Activated T-cell treated with anti-CD3 and anti-CD28 coated beads for 24 hours (primary cell): Measurements from ENCODE around the gene PLCXD3.

Experiments
- DNase-seq: peaks from one replicate; pipeline ENCODE4 v3.0.0-alpha.2; 2020; ENCODE audit warnings: low read depth

PLCXD3 gene

DNA sequence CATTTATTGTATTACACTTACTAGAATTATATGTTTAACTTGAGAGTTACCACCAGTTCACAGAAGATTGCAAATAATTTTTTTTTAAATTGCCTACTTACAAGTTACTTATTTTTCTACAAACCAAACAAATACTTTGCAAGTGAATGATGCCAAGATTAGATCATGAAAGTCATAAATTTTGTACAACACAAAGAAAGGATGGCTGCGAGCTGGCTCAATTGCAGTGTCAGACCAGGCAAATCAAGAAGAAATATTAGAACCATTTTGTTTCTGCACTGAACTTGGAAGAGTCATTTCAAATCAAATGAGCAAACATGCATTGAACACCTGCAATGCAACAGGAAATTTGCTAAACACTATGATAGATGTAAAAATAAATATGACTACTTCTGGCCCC lies 97.3 kb downstream of the PLCXD3 start:
- no peak for DNase-seq

DNA sequence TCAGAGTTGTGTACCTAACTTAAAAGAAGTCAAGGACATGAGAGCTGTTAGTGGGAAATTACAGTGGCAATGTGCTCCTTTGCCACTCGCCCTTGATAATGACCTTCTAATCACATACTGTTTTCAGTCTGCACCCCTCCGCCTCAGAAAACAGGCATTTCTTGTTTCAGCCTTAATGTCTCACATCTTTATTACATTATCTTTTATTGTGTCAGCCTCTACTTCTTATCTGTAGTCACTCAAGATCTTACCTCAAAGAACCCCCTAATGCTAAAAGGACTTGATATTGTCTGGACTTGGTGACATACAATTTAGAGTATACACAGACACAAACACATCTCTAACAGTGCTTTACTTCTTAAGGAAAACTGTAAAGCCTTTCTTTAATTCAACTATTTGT lies 97.9 kb downstream of the PLCXD3 start:
- DNase-seq = no peak

DNA sequence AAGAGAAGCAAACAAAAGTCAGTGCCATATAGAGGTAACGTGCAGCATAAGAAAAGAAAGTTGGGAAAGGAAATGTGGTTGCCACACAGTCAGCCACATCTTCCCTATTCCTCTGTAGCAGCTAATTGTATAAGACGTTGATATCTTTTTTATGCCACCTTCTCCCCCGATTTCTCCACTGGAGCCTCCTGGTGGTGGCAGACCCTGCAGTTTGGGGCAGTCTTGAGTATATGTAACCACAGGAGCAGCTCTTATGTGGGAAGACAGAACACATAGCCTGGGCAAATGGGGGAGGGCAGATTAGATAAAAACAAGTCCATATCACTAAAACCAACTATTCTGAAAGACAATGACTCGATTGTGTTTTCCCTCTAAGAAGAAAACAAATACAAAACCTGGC lies 99.7 kb downstream of the PLCXD3 start:
- no peak for DNase-seq

DNA sequence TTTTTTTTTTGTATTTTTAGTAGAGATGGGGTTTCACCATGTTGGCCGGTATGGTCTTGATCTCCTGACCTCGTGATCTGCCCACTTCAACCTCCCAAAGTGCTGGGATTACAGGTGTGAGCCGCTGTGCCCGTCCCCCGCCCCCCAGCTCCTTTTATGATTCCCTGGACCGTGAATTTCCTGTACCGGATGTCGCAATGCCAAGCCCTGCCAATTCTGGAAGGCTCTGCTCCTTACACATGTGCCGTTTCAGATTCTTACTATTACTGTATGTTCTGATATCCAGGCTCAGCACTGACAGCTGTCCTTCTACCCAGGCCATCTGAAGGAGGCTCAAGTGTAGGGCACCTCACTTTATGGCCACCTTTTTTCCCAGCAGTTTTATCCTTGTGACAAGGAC lies 100.1 kb downstream of the PLCXD3 start:
- no peak for DNase-seq

DNA sequence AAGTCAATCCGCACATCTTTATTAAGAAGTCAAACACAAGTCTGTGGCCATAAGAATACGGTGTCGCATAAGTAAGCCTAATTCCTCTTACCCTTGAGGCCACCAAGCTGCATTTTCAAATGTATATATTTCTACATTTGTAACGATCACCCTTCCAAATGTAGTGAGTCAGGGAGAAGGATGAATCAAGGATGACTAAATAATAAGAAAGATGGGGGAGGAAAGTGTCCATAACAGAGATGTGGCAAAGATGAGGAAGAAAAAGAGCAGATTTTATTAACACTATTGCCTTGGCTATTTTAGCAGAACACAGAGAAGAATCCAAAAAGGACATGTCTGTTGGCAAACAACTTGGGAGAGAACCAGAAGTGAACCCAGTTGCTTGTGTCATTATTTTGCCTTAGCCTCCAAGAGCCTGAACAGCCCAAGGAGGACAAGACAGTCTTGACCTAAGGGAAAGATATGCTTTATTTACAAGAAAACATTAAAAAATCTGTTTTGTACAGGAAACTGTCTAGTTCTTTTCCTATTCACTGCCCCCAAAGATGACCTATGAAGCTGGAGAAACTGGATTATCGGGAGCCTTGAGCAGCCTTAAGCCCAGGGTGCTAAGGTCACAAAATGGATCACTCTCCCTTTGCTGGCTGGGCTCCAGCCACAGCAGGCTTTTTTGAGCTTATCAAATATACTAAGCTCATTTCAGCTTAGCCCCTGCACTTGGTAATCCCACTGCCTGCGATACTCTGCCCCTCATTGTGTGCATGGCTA lies 101.5 kb downstream of the PLCXD3 start:
- DNase-seq = no peak

DNA sequence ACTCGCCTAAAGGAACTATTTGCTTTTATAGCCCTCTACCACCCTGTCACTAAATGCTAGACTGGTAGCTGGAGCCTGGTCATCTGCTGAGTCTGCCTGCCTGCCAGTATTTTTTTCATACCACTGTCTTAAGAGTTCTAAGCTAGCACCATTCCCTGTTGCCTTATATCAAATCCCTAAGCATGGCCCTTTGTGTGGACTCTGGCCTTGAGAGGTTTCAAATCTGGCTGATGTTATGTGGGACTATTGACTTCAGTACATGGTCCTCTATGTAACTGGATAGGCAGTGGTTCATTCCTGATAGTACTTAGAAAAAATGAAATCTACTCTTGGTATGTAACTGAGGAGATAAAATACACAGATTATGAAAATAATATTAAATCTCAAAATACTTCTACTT lies 103.5 kb downstream of the PLCXD3 start:
- no peak for DNase-seq

DNA sequence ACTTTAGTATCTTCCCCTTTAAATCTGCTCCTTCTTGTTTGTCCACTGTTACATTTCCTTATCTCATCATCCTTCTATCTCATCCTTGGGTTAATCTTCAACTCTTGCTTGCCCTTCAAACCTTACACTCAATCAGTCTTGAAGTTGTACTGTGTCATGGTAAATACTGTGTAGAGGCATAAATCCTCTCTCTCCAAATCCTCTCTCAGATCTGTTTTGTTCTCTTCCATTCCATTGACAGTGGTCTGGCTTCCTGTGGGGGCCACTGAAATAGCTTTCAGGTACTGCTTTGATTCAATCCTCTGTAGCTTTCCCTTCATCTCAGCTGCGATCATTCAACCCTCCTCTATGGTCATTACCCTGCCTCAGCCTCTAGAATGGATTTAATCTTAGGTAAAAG lies 104.0 kb downstream of the PLCXD3 start:
- DNase-seq = no peak

DNA sequence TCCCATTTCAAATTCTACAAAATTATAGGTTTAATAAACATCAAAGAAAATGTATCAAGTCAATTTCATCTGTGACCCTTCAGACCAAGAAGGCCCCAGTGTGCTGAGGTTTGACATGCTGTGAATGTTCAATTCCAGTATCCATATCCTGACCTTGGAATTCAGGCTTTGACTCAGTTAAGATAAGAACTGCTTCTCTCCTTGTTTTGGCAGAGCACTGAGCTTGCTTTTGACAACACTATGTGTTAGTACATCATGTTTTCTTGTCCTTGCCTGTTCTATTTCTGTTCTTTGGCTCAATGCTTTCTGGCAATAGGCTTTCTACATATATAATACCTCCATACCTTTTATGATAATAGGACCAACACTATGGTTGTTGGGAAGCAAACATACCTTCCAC lies 105.6 kb downstream of the PLCXD3 start:
- DNase-seq = no peak

DNA sequence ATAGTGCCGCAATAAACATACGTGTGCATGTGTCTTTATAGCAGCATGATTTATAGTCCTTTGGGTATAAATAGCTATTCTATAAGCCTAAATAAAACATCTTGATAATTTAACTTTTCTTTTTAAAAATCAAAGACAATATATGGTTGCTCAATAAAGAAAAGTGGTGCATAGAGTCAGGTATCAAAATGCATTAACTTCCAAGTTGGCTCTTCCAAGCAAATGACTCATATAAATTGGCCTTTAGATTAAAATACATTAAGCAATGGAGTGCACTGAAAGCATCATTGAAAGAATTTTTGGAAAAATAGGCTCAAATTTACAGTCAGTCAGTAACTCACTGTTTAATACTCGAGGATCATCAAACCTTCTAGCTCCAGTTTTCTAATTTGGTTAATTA lies 106.6 kb downstream of the PLCXD3 start:
- DNase-seq = no peak

DNA sequence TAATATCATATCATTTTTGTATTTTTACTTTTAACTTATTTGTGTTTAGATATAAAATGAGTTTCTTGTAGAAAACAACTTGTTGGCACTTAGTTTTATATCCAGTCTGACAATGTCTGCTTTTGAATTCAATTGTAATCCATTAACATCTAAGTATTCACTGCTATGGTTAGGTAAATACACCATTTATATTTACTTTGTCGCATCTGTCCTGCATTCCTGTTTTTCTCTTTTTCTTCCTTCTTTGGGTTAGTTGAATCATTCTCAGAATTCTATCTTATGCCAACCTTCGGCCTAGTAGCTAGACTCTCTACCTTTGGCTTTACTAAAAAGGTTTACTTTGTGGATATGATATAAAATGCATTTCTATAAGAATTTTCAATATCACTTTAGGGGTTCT lies 107.6 kb downstream of the PLCXD3 start:
- DNase-seq = no peak

DNA sequence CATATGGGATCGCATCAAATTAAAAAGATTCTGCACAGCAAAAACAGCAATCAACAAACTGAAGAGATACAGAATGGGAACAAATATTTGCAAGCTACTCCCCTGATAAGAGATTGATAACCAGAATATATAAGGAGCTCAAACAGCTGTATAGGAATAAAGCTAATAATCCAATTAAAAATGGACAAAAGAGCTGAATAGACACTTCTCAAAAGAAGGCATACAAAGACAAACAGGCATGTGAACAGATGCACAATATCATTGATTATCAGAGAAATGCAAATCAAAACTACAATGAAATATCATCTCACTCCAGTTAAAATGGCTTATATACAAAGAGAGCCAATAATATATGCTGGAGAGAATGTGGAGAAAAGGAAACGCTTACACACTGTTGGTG lies 110.6 kb downstream of the PLCXD3 start:
- no peak for DNase-seq

DNA sequence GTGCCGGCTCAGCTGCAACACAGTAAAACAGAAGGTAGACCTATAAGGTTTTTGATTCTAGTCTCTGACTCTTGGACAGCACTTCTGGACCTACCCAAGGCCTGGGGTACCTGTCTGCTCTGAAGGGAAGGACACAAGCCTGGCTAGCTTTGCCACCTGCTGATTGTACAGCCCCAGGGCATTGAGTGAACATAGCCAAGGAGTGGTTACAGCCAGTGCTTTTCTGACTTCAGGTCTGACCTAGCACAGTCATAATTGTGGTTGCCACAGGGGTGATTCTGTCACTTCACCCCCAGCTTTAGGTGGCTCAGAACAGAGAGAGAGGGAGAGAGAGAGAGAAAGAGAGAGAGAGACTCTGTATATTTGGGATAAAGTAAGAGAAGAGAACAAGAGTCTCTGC lies 118.4 kb downstream of the PLCXD3 start:
- no peak for DNase-seq

DNA sequence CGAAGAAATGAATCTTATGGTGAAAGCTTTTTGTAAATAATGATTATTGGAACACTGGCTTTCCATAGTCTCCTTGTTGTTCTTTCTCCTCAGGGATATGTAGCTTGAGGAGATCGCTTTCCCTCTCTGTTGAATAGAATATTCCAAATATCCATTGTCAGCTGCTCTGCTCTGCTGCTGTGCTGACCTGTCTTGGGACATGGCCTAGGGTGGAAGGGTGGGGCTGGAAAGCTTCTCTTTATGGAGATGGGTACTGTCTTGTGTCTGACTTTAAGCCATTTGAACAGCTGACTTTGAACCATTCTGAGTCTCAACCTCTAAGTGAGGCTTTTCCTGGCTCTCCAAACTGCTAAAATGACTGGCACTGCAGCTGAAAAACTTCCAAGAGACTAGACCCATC lies 135.8 kb downstream of the PLCXD3 start:
- no peak for DNase-seq

DNA sequence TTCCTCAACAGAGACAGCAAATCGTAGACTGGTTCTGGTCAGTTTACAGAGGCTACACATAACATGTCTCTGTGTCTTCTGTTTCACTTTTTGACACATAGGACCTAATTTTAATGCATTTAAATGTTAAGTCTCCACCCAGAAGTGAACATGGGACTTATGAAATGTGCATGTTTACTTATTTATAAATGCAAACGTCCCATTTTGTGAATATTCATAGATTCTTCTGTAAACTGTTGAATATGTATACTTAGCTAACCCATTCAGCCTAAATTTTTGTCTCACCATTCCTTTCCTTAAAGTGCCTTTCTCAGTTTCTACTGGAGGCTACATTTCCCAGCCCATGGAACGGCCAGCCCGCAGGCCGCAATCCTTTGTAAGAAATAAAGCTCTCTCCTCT lies 137.2 kb downstream of the PLCXD3 start:
- no peak for DNase-seq

DNA sequence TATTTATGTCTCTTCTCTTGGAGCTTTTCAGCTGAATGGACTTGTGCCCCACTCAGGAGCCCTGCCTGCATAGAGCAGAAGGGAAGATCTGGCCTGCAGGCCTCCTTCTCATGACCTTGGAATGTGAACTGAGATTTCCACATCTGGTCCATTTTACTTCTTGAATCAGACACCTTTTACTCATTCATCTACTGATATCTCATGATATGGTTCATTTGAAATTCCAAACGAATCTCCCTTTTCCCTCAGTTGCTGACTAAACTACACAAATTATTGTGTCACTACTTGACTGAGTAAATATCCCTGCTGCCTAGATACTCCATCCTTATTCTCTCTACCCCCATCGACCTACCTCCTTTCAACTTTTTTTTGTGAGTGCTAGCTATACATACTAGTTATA lies 138.7 kb downstream of the PLCXD3 start:
- DNase-seq = no peak

DNA sequence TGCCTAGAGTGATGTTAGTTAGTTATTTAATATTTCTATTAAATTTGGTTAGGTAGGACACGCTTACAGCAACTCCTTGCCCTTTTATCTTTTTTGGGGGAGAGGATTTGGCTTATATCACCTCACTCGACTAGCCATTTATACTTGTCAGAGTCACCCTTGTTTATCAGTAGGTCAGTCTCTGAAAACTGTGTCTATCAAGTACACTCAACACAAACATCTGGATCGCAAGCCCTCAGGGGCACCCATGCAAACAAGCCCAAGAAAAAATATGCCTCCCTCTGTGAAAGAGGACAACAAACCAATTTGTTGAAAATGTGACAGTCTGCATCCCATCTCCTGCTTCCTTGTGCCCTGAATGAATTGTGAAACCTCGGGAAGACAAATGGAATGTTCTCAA lies 139.9 kb downstream of the PLCXD3 start:
- DNase-seq = no peak

DNA sequence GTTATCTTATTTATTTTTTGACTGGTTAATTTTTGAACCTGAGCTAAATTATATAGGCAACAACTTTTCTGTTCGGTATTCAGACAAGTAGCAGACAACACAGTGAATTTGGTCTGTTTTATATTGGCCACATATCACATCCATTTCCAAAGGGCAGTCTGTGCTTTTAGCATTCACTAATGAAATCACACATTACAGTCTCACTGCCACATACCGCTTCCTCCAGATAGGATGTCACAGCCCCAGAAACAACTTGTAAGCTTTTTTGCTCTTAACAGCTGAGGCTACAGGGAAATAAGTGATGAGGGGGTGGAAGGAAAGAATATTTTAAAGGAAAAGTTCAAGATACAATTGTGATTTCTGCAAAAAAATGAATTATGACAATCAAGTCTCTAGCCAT lies 140.6 kb downstream of the PLCXD3 start:
- no peak for DNase-seq

DNA sequence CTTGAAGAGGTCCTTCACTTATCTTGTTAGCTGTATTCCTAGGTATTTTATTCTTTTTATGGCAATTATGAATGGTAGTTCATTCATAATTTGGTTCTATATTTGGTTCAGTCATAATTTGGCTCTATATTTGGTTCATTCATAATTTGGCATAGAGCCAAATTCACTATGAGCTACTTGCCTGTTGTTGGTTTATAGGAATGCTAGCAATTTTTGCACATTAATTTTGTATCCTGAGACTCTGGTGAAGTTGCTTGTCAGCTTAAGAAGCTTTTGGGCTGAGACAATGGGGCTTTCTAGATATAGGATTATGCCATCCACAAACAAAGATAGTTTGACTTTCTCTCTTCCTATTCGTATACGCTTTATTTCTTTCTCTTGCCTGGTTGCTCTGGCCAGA lies 142.2 kb downstream of the PLCXD3 start:
- DNase-seq = no peak

DNA sequence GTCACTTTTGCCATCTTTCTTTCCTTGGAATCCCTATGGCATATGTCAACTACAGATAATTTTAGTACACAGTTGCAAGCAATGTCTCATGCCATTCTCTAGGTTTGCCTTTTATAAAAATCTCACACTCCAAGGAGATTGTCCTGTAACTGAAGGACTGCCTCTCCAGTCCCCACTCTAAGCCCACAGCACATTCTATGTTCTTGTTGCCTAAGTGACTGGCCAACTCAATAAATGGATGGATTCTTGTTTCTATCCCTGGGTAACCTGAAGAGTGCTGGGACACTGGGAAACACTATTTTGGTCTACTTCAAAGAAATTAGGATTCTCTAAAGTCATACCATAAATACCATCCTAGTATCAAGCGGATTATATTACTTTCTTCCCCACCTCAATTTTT lies 145.0 kb downstream of the PLCXD3 start:
- no peak for DNase-seq

DNA sequence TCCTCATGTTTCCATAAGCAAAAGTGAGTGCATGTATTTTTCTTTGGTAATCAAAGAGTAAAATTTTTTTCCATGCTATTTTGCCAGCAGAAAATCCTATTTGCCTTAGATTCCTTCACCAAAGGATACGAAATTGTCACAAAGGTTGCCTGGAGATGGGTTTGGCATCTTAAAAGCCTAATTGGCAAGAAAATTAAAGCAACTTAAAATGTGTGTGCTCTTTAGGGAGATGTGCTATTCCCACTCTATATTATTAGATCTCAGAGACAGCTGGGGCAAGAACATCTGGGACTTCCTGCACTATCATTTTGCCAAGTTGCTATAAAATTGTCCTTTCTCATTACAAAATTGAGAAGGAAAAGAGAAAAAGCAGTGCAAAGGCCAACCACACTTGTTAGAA lies 146.1 kb downstream of the PLCXD3 start:
- no peak for DNase-seq

DNA sequence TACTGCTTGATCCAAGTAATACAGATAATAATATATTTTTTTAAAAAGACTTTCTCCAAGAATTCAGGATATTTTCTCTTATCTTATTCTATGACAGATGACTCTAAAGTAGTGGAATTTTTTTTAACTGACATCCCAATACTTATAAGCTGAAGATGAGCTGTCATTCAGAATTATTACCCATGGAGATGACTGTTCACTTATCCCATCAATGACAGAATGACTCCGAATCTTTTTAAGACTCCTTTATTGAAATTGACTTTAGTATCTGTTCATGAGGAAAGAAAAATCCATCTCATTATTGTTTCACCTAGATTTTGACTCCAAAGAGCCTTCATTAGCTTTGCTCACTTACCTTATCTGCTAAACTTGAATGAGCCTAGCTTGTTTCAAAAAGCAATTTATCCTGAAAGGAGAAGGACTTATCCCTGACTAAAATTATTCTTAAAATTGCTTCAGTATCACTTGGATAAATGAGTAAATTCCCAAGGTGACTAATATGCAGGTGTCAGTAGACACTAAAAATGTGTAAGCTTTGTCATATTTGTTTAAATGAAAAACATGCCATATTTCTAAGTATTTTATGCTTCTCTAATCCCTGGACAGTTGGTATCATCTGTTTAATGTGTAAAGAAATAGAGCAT lies 146.9 kb downstream of the PLCXD3 start:
- no peak for DNase-seq

DNA sequence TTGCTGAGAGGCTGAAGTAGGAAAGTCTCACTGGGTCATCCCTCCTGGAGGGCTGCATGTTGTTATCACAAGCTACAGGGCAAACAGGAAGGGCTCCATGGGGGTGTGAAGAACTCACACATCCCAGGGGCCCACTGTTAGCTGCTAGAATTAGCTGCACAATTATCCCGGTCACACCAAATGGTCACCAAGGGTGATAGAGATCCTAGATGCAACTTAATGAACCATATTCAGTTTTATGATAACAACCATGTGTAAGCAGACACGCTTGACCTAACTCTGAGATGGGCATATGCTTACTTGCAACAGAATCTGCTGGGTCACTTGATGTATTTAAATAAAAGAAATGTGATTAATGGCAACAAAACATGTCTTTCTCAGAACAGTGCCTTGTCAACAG lies 153.6 kb downstream of the PLCXD3 start:
- DNase-seq = no peak

DNA sequence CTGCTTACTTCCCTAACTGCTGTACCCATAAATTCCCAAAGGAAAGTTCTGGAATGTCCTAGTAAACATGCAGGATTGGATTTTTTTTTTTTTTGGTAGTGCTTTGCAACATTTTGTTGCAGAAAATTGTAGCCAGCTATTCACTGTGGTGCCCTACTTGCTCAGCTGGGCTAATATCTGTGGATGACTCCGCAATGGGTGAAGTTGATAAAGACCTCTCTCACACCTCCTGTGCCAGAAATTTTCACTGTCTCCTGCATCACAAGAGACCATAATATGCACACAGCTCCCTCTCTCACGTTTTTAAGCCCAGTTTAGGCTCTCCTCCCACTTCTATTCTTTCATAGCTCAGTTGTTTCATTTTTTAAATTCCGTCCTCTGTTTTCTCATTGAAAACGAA lies 160.6 kb downstream of the PLCXD3 start:
- DNase-seq = no peak

DNA sequence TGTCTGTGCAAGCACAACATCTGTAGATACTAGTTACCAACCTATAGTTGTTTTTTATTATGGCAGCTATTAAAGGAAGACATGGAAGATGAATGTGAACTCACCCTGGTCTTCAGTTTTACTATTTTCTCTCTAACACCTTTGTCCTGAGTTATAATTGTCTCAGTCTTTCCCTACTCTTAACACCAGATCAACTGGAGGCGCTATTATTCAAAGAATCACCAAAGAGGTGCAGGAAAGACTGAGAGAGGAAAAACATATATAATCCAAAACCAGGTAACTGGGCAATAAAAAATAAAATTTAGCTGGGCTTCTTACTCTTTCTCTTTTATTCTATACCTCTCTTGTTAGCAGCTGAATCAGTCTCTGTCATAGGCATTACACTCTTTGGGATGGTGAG lies 162.8 kb downstream of the PLCXD3 start:
- no peak for DNase-seq
